CD4-positive, alpha-beta T cell treated with Interferon gamma for 1 hour (primary cell): Measurements from ENCODE around the gene ABL2.
A peak's percentile ranks its signal among the peaks of the same experiment; 100 is the strongest.

Experiments used
- DNase-seq: peaks from one replicate; pipeline ENCODE4 v3.0.0-alpha.2; 2020

Gene ABL2

GRCh38 chr1:179089827-179090482 lies 139.5 kb downstream of the ABL2 start:
- no peak for DNase-seq

GRCh38 chr1:179087665-179088064 lies 141.8 kb downstream of the ABL2 start:
- DNase-seq, result no peak

GRCh38 chr1:179083533-179083932 lies 145.9 kb downstream of the ABL2 start:
- DNase-seq, result peak; percentile 25

GRCh38 chr1:179082999-179083335 lies 146.5 kb downstream of the ABL2 start:
- peak; percentile 18 for DNase-seq

- DNase-seq, result peak; percentile 14
Observed at GRCh38 chr1:179082333-179082998, 147.0 kb downstream of the ABL2 start.

GRCh38 chr1:179081687-179082332 lies 147.7 kb downstream of the ABL2 start, which contains the start of gene TOR3A:
TOR3A (plus strand) TSS chr1:179082070; CDS start chr1:179082129, 59 bp downstream.
- DNase-seq, result peak; percentile 85

- peak; percentile 62 for DNase-seq
Observed at GRCh38 chr1:179080866-179081686, 148.4 kb downstream of the ABL2 start.

GRCh38 chr1:179079113-179079761 lies 150.2 kb downstream of the ABL2 start:
- DNase-seq, result peak; percentile 58

- DNase-seq, result no peak
Observed at GRCh38 chr1:179077396-179077795, 152.1 kb downstream of the ABL2 start.

- DNase-seq, result no peak
Observed at GRCh38 chr1:179066471-179066870, 163.0 kb downstream of the ABL2 start.

- no peak for DNase-seq
Observed at GRCh38 chr1:179061360-179062282, 167.9 kb downstream of the ABL2 start.

GRCh38 chr1:179058487-179059483 lies 170.7 kb downstream of the ABL2 start:
- no peak for DNase-seq

GRCh38 chr1:179055937-179056336 lies 173.5 kb downstream of the ABL2 start:
- DNase-seq, result no peak

- no peak for DNase-seq
Observed at GRCh38 chr1:179053486-179053885, 176.0 kb downstream of the ABL2 start.

GRCh38 chr1:179052776-179053175 lies 176.7 kb downstream of the ABL2 start:
- DNase-seq, result no peak
